DOHH2 (cell line): ENCODE data around the gene MS4A2.

ENCODE experiments used
- H3F3A ChIP-seq: fragments of 200-600 bp; sonication (generic), shearing (Covaris generic); 2 replicates; pipeline ENCODE4 v1.6.0; 2016; ENCODE audit warnings: antibody characterized with exemption, mild to moderate bottlenecking; ENCODE audit not compliant: control insufficient read depth, insufficient read depth
- H3K27ac ChIP-seq: fragments of 200-600 bp; sonication (generic); 2 replicates; pipeline ENCODE4 v1.5.1; 2014; ENCODE audit warnings: low read depth, mild to moderate bottlenecking, low read length, moderate library complexity
- H3K27me3 ChIP-seq: fragments of 200-600 bp; sonication (generic); 2 replicates; pipeline ENCODE4 v1.6.1; 2014; ENCODE audit warnings: mild to moderate bottlenecking, low read length, mixed read lengths; ENCODE audit not compliant: control insufficient read depth
- H3K36me3 ChIP-seq: fragments of 200-600 bp; sonication (generic); 2 replicates; pipeline ENCODE4 v1.6.1; 2014; ENCODE audit warnings: mild to moderate bottlenecking, low read length, moderate library complexity, mixed read lengths; ENCODE audit not compliant: control insufficient read depth
- H3K4me1 ChIP-seq: fragments of 200-600 bp; sonication (generic); 2 replicates; pipeline ENCODE4 v1.6.1; 2014; ENCODE audit warnings: mild to moderate bottlenecking, low read length, mixed read lengths; ENCODE audit not compliant: control insufficient read depth
- H3K4me2 ChIP-seq: fragments of 200-600 bp; sonication (generic); 2 replicates; pipeline ENCODE4 v1.6.0; 2014; ENCODE audit warnings: mild to moderate bottlenecking, low read length, moderate library complexity
- H3K4me3 ChIP-seq: fragments of 200-600 bp; sonication (generic); 2 replicates; pipeline ENCODE4 v1.5.1; 2014; ENCODE audit warnings: mild to moderate bottlenecking, low read length, mixed read lengths
- H3K79me2 ChIP-seq: fragments of 200-600 bp; sonication (generic); 2 replicates; pipeline ENCODE4 v1.6.1; 2014; ENCODE audit warnings: mild to moderate bottlenecking, low read length, mixed read lengths; ENCODE audit not compliant: control insufficient read depth
- H3K9me2 ChIP-seq: fragments of 200-600 bp; sonication (generic); replicated peaks from 2 replicates; pipeline ENCODE4 v1.6.1; 2014; ENCODE audit warnings: mild to moderate bottlenecking, low read length, mixed read lengths; ENCODE audit not compliant: control insufficient read depth
- H3K9me3 ChIP-seq: fragments of 200-600 bp; sonication (generic); 2 replicates; pipeline ENCODE4 v1.6.1; 2014; ENCODE audit warnings: antibody characterized with exemption, low read length, mixed read lengths; ENCODE audit not compliant: control insufficient read depth, insufficient read depth
- H4K20me1 ChIP-seq: fragments of 200-600 bp; sonication (generic); 2 replicates; pipeline ENCODE4 v1.6.0; 2014; ENCODE audit warnings: low read depth, mild to moderate bottlenecking, antibody characterized with exemption, low read length, moderate library complexity; ENCODE audit not compliant: control insufficient read depth, insufficient read depth
- CTCF ChIP-seq: fragments of 200-600 bp; sonication (generic); IDR thresholded peaks from one replicate; pipeline ENCODE4 v1.5.1; 2014; ENCODE audit warnings: antibody characterized with exemption, mild to moderate bottlenecking, low read depth, low read length; ENCODE audit not compliant: poor library complexity, severe bottlenecking
- EZH2phosphoT487 ChIP-seq: fragments of 200-600 bp; sonication (generic); IDR thresholded peaks from 2 replicates; pipeline ENCODE4 v1.6.1; 2017; ENCODE audit warnings: borderline replicate concordance, mild to moderate bottlenecking, antibody characterized with exemption, low read length, moderate library complexity, mixed read lengths

MS4A2 gene

GRCh38 chr11:60080535-60080934, 7.9 kb upstream of the MS4A2 start:
- no peaks in the 10 kb centered on the region for H3F3A ChIP-seq
- no peaks in the 10 kb centered on the region for H4K20me1 ChIP-seq
- peaks cover 3% of the 10 kb centered on the region; the same call in 1 of the 2 replicates for H3K27me3 ChIP-seq
- no peaks in the 10 kb centered on the region for H3K4me1 ChIP-seq
- H3K9me3 ChIP-seq, result no peaks in the 10 kb centered on the region
- no peak for TF ChIP-seq EZH2phosphoT487
- TF ChIP-seq CTCF, result no peak
- H3K4me2 ChIP-seq, result no peak overlapping the region
- no peaks in the 10 kb centered on the region for H3K9me2 ChIP-seq
- no peak overlapping the region for H3K4me3 ChIP-seq
- H3K79me2 ChIP-seq, result no peaks in the 10 kb centered on the region
- H3K27ac ChIP-seq, result no peak overlapping the region
- H3K36me3 ChIP-seq, result no peaks in the 10 kb centered on the region

- H3K27ac ChIP-seq, result no peak overlapping the region
Measured at GRCh38 chr11:60084631-60085273, 3.7 kb upstream of the MS4A2 start.

GRCh38 chr11:60085909-60086308, 2.6 kb upstream of the MS4A2 start:
- Histone ChIP-seq H4K20me1 (no peaks in the 10 kb centered on the region), H3K4me3 (no peak overlapping the region), H3K9me2 (no peaks in the 10 kb centered on the region)

More at GRCh38 chr11:60084631-60085273, 3.7 kb upstream of the MS4A2 start:
- Histone ChIP-seq H3K4me2 (no peak overlapping the region), H3K9me2 (no peaks in the 10 kb centered on the region), H3K27me3 (no peaks in the 10 kb centered on the region), H3K9me3 (no peaks in the 10 kb centered on the region), H3F3A (no peaks in the 10 kb centered on the region), H3K79me2 (no peaks in the 10 kb centered on the region), H4K20me1 (no peaks in the 10 kb centered on the region), H3K36me3 (no peaks in the 10 kb centered on the region), H3K4me1 (no peaks in the 10 kb centered on the region), H3K4me3 (no peak overlapping the region)
- TF ChIP-seq EZH2phosphoT487 (no peak), CTCF (no peak)

More at GRCh38 chr11:60085909-60086308, 2.6 kb upstream of the MS4A2 start:
- Histone ChIP-seq H3K9me3 (no peaks in the 10 kb centered on the region), H3K27ac (no peak overlapping the region), H3K27me3 (no peaks in the 10 kb centered on the region), H3K4me2 (no peak overlapping the region), H3K79me2 (no peaks in the 10 kb centered on the region), H3K36me3 (no peaks in the 10 kb centered on the region), H3F3A (no peaks in the 10 kb centered on the region), H3K4me1 (no peaks in the 10 kb centered on the region)
- no peak for TF ChIP-seq EZH2phosphoT487
- TF ChIP-seq CTCF, result no peak
